Ascending aorta (tissue), 2 donors: ENCODE data around the gene SLC25A42. TPM values are rescaled to one million over a fixed set of nuclear protein-coding genes. Genes with fewer than 3 reads are reported as not detected.
"Not testable (repeated sequence)": the region's sequence is repeated elsewhere in the genome, so short reads cannot be mapped to it uniquely, and the experiment has no call there.

Source experiments
- DNase-seq, 2 donors: peaks; one replicate each; pipeline ENCODE4 v3.0.0-alpha.2; 2019; ENCODE audit warnings: low spot score in 2 of 2
- H3K27ac ChIP-seq, 2 donors: fragments of 200-600 bp; sonication (generic); one replicate each; pipeline ENCODE4 v1.5.1; 2016 to 2017; ENCODE audit warnings: mild to moderate bottlenecking in 1 of 2
- H3K27me3 ChIP-seq: fragments of 200-600 bp; sonication (generic); one replicate; pipeline ENCODE4 v1.5.1; 2017
- H3K36me3 ChIP-seq, 2 donors: fragments of 200-600 bp; sonication (generic); one replicate each; pipeline ENCODE4 v1.5.1; 2016
- H3K4me1 ChIP-seq, 2 donors: fragments of 200-600 bp; sonication (generic); one replicate each; pipeline ENCODE4 v1.5.1; 2016 to 2017; ENCODE audit warnings: mild to moderate bottlenecking in 1 of 2
- H3K4me3 ChIP-seq, 2 donors: fragments of 200-600 bp; sonication (generic); one replicate each; pipeline ENCODE4 v1.5.1; 2016 to 2017; ENCODE audit warnings: mild to moderate bottlenecking in 1 of 2
- H3K9me3 ChIP-seq, 2 donors: fragments of 200-600 bp; sonication (generic); one replicate each; pipeline ENCODE4 v1.5.1; 2016
- CTCF ChIP-seq, 3 experiments: fragments of 200-600 bp in 2 of 3; fragments of 450-650 bp in 1 of 3; sonication (generic) in 2 of 3; IDR thresholded peaks; one replicate each; pipeline ENCODE4 v1.5.1; 2016 to 2019; ENCODE audit warnings: antibody characterized with exemption in 3 of 3, mild to moderate bottlenecking in 1 of 3, moderate library complexity in 1 of 3
- intact Hi-C: fragments of 100-400 bp; cut with DNase I; formaldehyde crosslinking; loops from one replicate; pipeline ENCODE4 v1.15.1; 2023
- total RNA-seq: library from RNA; depleted of rRNA; stranded (reverse); fragments of >200 nt; gene quantifications from one replicate; pipeline ENCODE4 v1.1.0, GENCODE V29; 2016

SLC25A42 gene
- total RNA-seq, 1 donor from 2014 or later: 8.9 TPM

- H3K27ac ChIP-seq: no peak overlapping the region
- H3K9me3 ChIP-seq: no peaks in the 10 kb centered on the region
- DNase-seq: no peak
- H3K4me1 ChIP-seq: no peaks in the 10 kb centered on the region
- intact Hi-C loops: no loop called here
- peaks cover 13 to 27% of the 10 kb centered on the region in 2 donors for H3K36me3 ChIP-seq
- H3K4me3 ChIP-seq: no peak overlapping the region
- no peaks in the 10 kb centered on the region for H3K27me3 ChIP-seq
- TF ChIP-seq CTCF (IDR thresholded peaks at IDR 0.05): no peak
These were observed 39.4 kb downstream of the SLC25A42 start for GRCh38 chr19:19103167-19103566.

DNA sequence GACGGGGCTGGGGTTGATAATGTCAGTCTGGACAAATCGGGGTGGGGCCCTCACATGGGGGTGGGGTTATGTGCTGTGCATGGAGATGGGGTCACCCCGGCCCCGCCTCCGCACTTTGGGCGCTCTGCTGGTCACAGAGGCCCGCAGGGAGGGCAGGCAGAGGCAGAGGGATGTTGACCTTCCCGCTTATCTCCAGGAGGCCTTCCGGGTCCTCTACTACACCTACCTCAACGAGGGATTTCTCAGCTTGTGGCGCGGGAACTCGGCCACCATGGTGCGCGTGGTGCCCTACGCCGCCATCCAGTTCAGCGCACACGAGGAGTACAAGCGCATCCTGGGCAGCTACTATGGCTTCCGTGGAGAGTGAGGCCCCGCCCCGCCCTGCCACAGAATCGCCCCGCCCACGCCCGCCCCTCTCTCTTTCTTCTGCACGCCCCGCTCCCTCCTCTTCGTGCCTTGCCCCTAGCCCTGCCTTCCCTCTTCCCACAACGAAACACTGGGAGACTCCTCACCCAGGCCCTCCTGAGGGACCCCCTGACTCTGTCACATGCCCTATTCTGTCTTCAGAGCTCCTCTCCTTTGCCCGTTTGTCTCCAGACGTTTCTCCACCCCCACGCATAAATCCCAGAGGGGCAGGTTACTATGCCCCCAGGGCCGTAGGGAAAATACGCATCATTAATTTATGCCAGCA is 41.7 kb downstream of the SLC25A42 start:
- peaks cover 0 to 4% of the 10 kb centered on the region in 2 donors for H3K4me1 ChIP-seq
- intact Hi-C loops: no loop called here
- H3K4me3 ChIP-seq: peak overlapping the region; percentile 26 to 46
- DNase-seq: no peak
- H3K27ac ChIP-seq: no peak overlapping the region
- H3K36me3 ChIP-seq: peaks cover 4 to 12% of the 10 kb centered on the region in 2 donors
- H3K9me3 ChIP-seq: no peaks in the 10 kb centered on the region
- H3K27me3 ChIP-seq: no peaks in the 10 kb centered on the region
- no peak for TF ChIP-seq CTCF (IDR thresholded peaks at IDR 0.05)

GRCh38 chr19:19106056-19106551 is 42.3 kb downstream of the SLC25A42 start:
- Histone ChIP-seq H3K4me3 (peak overlapping the region; percentile 26 to 46), H3K4me1 (peaks cover 0 to 6% of the 10 kb centered on the region in 2 donors), H3K9me3 (no peaks in the 10 kb centered on the region), H3K27me3 (no peaks in the 10 kb centered on the region), H3K27ac (no peak overlapping the region), H3K36me3 (peaks cover 4 to 6% of the 10 kb centered on the region in 2 donors)
- DNase-seq: no peak
- TF ChIP-seq CTCF (IDR thresholded peaks at IDR 0.05): no peak
- intact Hi-C loops: no loop called here

GRCh38 chr19:19106938-19107337 is 43.1 kb downstream of the SLC25A42 start:
- DNase-seq, H3K9me3 ChIP-seq, intact Hi-C loops, H3K27me3 ChIP-seq, H3K4me3 ChIP-seq, H3K4me1 ChIP-seq, H3K27ac ChIP-seq, H3K36me3 ChIP-seq: not testable (repeated sequence)

DNA sequence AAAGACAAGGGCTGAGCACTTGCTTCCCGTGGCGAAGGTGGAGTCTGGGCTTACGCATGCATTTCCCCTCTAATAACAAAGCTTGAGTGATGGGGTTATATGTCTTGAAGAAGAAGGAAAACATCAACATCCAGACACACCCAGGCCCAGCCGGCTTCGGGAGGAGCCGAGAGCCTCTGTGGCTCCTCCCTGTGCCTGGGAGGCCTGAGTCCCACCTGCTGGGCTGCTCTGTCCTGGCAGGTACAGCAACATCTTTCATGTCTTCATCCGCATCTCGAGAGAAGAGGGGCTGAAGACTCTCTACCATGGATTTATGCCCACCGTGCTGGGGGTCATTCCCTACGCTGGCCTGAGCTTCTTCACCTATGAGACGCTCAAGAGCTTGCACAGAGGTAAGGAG is 43.9 kb downstream of the SLC25A42 start:
- Histone ChIP-seq H3K4me3 (no peak overlapping the region), H3K36me3 (peaks cover 0 to 4% of the 10 kb centered on the region in 2 donors), H3K27ac (no peak overlapping the region), H3K27me3 (no peaks in the 10 kb centered on the region), H3K9me3 (no peaks in the 10 kb centered on the region), H3K4me1 (peaks cover 0 to 6% of the 10 kb centered on the region in 2 donors)
- no peak for DNase-seq
- TF ChIP-seq CTCF (IDR thresholded peaks at IDR 0.05): no peak
- intact Hi-C loops: no loop called here

DNA sequence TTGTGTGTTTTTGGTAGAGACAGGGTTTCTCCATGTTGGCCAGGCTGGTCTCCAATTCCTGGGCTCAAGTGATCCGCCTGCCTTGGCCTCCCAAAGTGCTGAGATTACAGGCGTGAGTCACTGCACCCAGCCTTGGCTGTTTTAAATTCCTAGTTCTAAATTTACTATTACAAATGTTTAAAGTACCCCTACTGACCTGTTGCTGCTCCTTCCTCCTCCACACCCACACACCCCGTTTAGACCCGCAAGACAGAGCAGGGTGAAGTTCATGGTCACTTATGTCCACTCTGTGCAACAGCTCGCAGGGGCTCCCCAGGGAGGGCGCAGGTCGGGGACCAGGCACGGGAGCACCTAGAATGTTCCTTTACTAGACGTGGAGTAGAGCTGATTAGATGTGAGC is 45.8 kb downstream of the SLC25A42 start:
- peaks cover 0 to 6% of the 10 kb centered on the region in 2 donors for H3K4me1 ChIP-seq
- H3K4me3 ChIP-seq: no peak overlapping the region
- no peak overlapping the region for H3K27ac ChIP-seq
- TF ChIP-seq CTCF (IDR thresholded peaks at IDR 0.05): no peak
- H3K36me3 ChIP-seq: peaks cover 0 to 4% of the 10 kb centered on the region in 2 donors
- no peaks in the 10 kb centered on the region for H3K27me3 ChIP-seq
- DNase-seq: no peak
- no peaks in the 10 kb centered on the region for H3K9me3 ChIP-seq
- intact Hi-C loops: no loop called here
